Kidney epithelial cell (primary cell): ENCODE measurements around the gene EGFL8. TPM values are rescaled to one million over a fixed set of nuclear protein-coding genes. Genes with fewer than 3 reads are reported as not detected.

ENCODE experiments used
- DNase-seq: peaks from one replicate; pipeline ENCODE4 v3.0.0-alpha.2; 2010; ENCODE audit warnings: low read depth
- H3K27me3 ChIP-seq: 2 replicates; pipeline ENCODE4 v1.6.0; 2011; ENCODE audit warnings: low read length; ENCODE audit not compliant: control insufficient read depth, insufficient read depth
- H3K36me3 ChIP-seq: 2 replicates; pipeline ENCODE4 v1.5.1; 2011; ENCODE audit warnings: low read length; ENCODE audit not compliant: control insufficient read depth, insufficient read depth
- H3K4me3 ChIP-seq: 2 replicates; pipeline ENCODE4 v1.5.1; 2011; ENCODE audit warnings: low read depth, mild to moderate bottlenecking, control low read depth, low read length
- total RNA-seq: library from RNA; depleted of rRNA; stranded (reverse); fragments of >200 nt; gene quantifications from 2 replicates; pipeline ENCODE4 v1.2.3, GENCODE V29; 2015
- TF ChIP-seq, protein P1 (sequence below): IDR thresholded peaks from 2 replicates; pipeline ENCODE4 v1.5.1; 2011; ENCODE audit warnings: mild to moderate bottlenecking, moderate library complexity, low read length, control low read depth, inconsistent platforms; ENCODE audit not compliant: insufficient read depth, poor library complexity, severe bottlenecking

The EGFL8 gene
- total RNA-seq, 1 donor from 2014 or later = 5.1 TPM

DNA sequence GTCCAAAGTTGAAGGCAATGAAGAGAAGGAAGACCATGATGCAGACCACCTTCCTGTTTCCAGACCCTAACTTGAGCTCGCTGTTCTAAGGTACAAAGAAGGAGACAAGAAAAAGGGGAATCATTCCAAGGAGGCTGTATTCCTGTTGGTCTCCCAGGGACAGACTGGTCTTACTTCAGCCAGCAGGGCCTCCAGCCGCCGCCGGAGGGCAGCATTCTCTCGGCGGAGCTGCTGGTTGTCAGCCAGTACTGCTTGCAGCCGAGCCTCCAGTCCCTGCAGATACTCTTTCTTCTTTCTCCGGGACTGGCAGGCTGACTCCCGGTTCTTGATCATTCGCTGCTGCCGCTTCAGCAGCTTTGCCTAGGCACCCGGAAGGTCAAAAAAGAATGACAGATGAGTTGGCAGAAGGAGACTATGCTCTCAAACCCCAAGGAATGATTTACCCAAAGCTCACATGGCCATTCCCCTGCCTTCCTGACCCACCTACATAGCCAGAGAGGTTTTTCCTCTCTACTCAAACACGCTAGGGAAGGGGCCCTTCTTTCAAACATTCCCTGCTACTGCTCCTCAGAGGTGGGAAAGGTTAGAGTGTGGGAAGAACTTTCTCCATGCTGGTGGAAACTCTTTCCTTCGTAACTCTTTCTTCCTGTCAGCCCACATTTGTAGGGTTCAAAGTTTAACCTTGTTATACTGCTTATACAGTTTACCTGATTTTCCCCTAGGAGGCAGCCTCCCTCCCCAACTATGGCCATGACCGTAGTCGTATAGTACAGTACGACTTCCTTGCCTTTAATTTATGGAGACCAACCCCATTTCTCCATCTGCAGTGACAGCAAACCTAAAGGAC, 45.4 kb upstream of the EGFL8 start:
- DNase-seq = peak; percentile 52
- TF ChIP-seq, protein P1, sequence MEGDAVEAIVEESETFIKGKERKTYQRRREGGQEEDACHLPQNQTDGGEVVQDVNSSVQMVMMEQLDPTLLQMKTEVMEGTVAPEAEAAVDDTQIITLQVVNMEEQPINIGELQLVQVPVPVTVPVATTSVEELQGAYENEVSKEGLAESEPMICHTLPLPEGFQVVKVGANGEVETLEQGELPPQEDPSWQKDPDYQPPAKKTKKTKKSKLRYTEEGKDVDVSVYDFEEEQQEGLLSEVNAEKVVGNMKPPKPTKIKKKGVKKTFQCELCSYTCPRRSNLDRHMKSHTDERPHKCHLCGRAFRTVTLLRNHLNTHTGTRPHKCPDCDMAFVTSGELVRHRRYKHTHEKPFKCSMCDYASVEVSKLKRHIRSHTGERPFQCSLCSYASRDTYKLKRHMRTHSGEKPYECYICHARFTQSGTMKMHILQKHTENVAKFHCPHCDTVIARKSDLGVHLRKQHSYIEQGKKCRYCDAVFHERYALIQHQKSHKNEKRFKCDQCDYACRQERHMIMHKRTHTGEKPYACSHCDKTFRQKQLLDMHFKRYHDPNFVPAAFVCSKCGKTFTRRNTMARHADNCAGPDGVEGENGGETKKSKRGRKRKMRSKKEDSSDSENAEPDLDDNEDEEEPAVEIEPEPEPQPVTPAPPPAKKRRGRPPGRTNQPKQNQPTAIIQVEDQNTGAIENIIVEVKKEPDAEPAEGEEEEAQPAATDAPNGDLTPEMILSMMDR = peak; percentile 99
- peaks cover 5% of the 10 kb centered on the region for H3K36me3 ChIP-seq

DNA sequence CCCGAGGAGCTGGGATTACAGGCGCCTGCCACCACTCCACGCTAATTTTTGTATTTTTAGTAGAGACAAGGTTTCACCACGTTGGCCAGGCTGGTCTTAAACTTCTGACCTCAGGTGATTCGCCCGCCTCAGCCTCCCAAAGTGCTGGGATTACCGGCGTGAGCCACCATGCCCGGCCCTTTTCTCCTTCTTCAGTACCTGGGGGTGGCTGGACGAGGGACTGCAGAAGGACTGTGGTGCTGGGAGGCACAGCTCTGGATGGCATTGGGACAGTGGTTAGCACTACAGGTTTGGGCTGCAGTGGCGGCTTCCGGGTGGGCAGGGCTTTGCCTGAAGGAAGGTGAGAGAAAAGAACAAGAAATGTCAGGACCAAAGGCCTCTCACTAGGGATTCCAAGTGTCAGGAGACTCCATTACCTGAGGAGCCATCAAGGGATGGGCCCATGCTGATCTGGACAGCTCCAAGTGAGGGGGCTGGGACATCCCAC, 43.8 kb upstream of the EGFL8 start:
- Histone ChIP-seq H3K36me3 (peaks cover 5% of the 10 kb centered on the region), H3K4me3 (no peak overlapping the region), H3K27me3 (no peaks in the 10 kb centered on the region)
- TF ChIP-seq, protein P1 = no peak
- DNase-seq = no peak

More for the DNA sequence above, 45.4 kb upstream of the EGFL8 start:
- H3K27me3 ChIP-seq = no peaks in the 10 kb centered on the region
- H3K4me3 ChIP-seq = no peak overlapping the region

DNA sequence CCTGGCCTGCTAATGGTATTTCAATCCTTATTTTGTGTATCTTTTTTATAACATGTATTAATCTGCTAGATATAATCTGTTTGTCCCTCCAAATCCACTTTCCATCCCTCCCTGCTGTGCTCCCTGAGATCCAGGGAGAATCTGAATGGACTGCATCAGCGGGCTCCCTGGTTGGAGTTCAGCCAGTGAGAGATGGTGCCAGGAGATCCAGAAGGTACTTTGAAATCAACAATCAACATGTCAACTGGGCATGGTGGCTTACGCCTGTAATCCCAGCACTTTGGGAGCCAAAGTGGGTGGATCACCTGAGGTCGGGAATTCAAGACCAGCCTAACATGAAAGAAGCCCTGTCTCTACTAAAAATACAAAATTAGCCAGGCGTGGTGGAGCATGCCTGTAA, 40.7 kb upstream of the EGFL8 start:
- no peak for DNase-seq
- peaks cover 2% of the 10 kb centered on the region for H3K36me3 ChIP-seq
- TF ChIP-seq, protein P1 = no peak

DNA sequence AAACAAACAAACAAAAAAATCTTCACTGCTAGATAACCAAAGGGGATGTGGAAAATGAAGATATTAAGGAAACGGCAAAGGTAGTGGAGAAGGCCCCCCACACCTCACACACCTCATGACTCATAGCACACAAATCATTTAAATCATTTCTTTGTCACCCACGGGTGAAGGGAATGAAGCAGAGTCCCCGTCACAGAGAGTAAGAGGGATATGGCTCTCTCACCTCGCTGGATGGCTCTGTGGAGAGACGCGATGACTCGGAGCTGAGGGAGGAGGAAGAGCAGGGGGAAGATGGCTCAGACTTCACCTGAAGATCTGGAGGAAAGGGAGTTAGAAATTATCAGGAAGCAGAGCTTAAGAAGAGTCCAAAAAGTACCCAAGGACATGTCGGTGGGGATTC, 37.5 kb upstream of the EGFL8 start:
- Histone ChIP-seq H3K36me3 (peaks cover 2% of the 10 kb centered on the region), H3K27me3 (no peaks in the 10 kb centered on the region), H3K4me3 (peak overlapping the region; percentile 80)
- no peak for DNase-seq
- TF ChIP-seq, protein P1 = no peak

More for the DNA sequence above, 40.7 kb upstream of the EGFL8 start:
- H3K4me3 ChIP-seq = no peak overlapping the region
- H3K27me3 ChIP-seq = no peaks in the 10 kb centered on the region

DNA sequence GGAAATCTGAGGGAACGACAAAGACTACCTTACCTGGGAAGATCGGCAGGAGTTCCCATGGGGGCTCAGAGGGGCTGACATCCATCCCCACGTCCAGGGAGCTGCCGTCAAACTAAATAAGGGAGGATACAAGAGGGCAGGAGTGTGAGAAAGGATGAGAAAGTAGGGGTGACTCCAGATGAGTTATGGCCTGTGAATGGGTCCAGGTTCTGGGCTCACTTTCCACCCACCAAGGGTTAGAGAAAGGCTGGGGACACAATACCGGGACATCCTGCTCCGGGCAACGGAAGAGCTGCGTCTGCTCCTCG, 37.0 kb upstream of the EGFL8 start:
- Histone ChIP-seq H3K27me3 (no peaks in the 10 kb centered on the region), H3K36me3 (no peaks in the 10 kb centered on the region), H3K4me3 (peak overlapping the region; percentile 80)
- TF ChIP-seq, protein P1 = no peak
- no peak for DNase-seq
